ENCODE results near the gene SEC24D.

Gene SEC24D

DNA sequence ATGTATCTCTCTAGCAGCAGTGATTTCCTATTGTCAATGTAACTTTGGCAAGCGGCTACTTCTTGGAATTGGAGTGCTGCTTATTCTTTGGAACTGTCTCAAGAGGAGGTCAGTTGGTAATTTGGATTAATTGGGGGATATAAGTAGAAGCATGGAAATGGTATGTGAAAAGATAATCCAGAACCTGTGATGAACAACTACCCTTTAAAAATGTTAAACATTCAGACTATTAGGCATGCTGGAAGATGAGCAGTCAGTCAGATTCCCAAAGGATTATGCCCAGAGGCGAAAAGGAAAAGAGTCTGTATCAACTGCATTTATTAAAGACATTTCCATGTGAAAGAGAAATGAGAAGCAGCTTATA lies 62.5 kb downstream of the SEC24D start:
- no peak for DNase-seq (ENCODE audit: low spot score)

DNA sequence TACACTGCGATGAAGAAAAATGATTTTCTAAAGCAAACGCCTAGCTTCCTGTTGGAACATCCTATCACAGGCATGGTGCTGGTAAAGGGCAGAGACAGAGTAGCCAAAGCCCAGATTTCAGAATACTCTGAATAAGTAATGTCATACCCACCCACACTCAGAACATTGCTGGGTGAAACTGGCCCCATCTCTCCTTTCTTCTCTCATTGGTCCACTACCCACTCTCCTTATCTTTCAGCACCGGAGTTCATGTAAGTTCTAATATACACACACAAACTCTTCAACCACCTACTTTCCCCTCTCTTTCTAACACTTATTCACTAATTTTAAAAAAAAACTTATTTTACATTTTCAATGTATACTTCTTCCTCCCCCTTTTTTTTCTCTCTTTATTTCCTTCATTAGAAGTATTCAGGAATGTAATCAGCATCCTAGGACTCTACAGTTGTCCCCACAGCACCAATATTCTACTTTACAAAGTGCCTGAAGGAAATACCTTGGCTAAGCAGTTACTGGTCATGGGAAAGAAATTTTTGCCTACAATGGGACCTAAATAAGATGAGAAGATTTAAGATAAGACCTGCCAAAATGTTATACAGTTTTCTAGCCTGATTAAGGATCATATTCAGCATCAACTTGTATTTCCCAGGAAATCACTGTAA lies 63.0 kb downstream of the SEC24D start:
- DNase-seq (ENCODE audit: low spot score): no peak

DNA sequence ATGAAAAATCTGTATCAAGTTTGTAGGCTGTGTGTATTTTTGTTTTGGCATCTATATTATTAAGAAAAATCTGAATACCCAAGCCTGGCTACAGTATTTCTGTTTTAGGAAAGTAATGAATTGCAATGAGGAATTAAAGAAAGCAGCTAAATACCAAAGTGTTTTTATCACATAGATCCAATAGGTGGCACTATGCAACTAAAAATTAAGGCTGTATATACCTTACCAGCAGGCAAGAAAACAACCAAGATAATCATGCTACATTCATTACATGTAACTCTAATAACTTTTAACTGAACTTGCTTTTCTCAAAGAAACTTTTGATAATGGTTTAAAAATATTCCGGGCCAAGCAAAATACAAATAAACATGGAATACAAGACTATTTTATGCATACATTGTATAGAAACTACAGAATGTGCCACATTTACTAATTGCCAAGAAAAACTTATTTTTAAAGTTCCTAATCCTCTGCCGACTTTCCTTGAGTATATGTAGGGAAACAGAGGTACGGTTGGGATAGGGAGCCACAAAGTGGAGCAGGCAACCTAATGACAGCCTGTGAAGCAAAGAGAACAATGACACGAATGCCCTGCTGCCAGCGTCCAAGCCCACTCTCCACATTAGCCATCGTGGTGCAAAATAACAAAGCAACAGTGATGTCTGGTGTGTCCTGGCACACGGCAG lies 63.7 kb downstream of the SEC24D start:
- DNase-seq (ENCODE audit: low spot score): no peak

DNA sequence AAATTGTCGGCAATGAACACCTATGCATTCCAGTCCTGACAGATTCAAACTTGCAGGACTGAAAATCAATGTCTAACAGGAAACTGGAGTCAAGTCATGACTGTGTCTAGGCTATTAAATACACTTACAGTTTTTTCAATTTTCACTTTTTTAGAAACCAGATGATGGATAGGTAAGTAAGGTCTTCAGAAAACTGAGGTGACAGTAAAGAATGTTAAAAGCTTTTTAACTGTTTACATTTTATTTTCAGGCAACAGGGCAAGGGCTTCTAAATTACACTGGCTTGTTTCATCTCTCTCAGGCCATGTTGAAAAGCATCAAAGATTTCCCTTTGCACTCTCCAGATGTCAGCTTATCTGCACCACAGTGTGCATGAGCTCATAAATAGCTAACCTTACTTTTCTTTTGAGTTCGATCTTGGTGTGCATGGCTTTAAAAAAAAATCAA lies 65.2 kb downstream of the SEC24D start:
- no peak for DNase-seq (ENCODE audit: low spot score)

DNA sequence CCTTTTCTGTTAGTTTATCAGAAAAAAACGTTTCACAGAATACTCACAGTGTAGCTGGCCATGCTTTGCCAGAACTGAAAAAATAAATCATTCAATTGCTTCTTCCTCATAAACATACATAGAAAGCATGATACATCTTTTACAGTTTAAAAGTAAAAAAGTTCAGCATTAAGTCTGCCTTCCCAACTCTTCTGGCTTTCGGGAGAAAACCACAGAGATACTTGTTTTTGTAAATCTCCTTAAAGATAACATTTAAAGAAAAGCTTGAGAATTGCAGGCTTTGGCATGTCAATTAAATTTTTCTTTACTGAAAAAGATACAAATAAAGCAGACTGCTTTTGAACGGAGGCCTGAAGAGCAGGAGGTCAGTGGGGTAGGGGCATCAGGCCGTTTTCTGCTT lies 66.8 kb downstream of the SEC24D start:
- DNase-seq (ENCODE audit: low spot score): no peak

DNA sequence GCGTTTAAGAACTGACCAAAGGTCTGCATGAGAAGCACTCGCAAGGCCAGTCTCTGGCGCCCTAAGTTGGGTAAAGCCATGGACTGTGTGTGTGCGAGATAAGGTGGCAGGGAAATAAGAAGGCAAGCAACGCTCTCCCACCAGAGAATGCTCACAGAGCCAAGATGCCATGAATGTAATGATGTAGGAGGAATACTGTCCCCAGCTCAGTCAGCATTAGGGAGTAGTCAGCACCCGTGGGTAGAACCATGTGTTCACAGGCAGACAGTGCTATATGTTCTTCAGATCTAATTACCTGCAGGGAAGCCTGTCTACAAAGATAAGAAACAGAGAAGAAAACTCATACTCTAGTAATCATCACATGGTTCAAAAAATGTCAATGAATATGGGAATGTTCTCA lies 68.8 kb downstream of the SEC24D start:
- DNase-seq (ENCODE audit: low spot score): no peak

DNA sequence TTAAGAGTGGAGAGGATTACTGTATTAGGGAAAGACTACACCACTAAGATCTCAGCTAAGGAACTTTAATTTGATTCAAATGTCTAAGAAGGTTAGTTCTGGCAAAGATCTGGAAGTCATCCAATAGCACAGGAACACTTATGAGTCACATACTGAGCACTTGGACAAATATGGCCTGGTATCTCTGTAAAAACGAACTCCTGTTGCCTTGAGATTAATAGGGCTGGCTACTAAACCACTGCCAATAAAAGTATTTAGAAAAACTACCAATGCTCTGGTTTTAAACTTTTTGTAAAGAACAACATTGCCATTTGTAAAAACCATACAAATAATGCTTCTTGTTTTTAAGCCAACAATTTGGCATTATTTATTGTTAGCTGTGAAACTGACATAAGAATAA lies 70.5 kb downstream of the SEC24D start:
- DNase-seq (ENCODE audit: low spot score): no peak

DNA sequence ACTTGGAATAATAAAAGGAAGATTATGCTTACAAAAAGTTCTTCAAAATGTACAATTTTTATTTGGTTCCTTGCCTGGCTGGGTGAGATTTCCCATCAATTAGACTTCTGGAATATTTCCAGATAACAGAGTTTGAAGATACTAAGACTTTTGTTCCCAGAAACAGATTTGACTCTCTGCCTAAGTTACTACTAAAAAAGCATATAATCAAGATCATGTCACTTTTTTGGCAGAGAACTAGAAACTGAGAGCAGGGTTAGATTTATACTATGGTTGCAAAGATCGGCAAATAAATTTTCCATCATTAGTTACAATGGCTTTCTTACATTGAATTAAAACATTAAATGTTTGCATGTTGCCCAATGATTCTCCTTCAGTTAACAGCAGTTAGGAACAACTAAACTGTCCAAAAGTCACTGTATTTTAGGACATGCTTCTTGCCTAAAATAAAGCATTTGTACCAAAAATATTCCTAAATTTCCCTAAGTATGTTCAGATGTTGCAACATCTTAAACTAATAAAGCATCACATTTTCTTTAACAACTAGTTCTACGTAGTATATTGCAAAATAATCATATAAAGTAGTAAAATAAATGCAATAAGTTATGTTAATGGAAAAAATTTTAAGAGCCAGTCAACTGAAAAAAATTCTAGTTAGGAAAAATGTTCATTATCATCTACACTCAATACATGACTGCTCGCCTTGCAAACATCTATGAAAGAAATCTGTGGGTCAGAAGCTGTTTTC lies 73.0 kb downstream of the SEC24D start:
- DNase-seq (ENCODE audit: low spot score): no peak

DNA sequence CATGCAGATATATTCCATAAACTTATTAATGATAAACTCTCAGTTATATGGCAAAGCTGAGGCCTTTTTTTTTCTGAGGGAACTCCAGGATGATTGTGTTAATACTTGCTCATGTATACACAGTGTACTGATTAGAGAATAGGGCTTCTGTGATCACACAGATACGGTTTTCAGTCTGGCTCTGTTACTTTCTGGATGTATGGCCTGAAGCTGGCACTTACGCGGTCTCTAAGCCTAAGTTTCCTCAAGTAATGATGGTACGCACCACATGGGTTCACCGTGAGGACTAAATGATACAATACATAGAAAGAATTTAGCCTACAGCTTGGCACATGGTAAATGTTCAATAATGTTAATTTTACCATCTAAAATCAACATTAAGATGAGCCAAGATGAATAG lies 73.8 kb downstream of the SEC24D start:
- DNase-seq (ENCODE audit: low spot score): no peak

DNA sequence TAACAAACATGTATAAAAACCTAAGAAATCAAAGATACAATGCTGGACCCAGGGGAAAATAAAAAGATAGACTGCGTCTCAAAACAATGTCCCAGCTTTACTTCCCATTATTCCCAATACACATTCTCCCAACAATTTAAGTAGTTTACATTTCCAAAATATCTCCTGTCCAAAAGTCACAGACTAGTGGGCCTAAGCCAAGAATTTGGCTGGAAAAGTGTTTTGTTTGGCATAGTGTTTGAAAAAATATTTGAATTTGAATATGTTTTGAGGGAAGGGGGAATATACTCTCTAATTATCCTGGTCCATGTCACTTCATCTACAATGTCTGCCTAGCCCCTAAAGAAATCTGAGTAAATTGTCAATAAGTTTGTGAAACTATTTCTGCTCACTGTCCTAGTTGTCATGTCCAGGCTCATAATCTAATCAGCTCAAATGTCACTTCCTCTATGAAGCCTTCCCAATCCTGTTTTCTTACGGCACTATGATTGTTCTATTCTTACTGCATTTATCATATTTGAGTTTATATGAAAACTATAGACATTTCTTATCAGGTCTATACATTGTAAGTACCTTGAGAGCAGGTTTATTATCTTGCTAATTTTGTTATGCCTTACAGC lies 74.4 kb downstream of the SEC24D start:
- no peak for DNase-seq (ENCODE audit: low spot score)

DNA sequence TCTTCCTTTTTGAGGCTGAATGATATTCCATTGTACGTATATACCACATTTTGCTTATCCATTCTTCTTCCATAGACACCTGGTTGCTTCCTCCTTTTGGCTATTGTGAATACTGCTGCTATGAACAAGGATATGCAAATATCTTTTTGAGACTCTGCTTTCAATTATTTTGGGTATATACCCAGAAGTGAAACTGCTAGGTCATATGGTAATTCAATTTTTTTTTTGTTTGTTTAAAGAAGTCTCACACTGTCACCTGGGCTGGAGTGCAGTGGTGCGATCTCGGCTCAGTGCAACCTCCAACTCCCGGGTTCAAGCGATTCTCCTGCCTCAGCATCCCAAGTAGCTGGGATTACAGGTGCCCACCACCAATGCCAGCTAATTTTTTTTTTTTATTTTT lies 75.4 kb downstream of the SEC24D start:
- no peak for DNase-seq (ENCODE audit: low spot score)

DNA sequence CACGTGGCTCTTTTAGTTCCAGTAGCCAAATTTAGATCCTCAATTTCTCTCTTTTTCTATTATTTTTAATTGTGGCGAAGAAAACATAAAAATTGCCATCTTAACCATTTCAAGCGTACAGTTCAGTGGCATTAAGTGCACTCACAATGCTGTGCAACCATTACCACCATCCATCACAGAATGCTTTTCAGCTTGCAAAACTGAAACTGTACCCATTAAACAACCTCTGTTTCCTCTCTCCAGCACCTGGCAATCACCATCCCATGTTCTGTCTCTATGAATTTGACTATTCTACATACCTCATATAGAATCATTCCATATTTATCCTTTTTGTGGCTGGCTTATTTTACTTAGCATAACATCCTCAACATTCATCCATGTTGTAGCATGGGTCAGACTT lies 75.8 kb downstream of the SEC24D start:
- DNase-seq (ENCODE audit: low spot score): no peak

DNA sequence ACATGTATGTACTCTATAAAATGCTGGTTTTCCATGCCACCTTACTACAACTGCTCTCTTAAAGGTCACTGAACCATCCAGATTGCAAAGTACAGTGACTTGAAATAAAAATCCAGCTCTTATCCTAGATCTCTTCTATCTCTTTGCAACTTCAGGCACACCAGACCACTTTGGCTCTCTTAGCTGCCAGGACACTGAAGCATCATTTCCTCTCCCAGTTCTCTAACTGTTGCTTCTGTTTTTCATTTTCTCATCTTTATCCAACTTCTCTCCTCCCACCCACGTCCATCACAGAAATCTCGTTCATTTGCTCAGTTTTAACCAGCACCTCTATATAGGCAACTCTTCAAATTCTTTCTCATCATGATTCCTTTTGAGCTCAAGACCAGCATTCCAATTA lies 76.4 kb downstream of the SEC24D start:
- no peak for DNase-seq (ENCODE audit: low spot score)

DNA sequence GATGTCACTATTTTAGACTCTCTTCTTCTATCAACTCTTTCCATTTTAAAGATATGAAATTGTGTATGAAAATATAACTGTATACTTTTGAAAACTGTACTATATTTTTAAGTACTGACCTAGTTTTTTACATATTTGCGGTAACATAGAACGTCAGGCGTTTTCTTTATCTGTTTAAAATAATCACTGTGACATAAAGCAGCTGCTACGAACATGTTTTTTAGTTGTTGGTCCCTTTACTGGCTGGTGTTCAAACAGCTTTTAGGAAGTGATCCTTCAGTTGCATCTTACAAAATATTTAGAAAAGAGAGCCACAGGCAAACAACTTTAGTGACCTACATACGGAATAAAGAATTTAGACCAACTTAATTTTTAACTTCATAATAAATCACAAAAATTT lies 77.6 kb downstream of the SEC24D start:
- no peak for DNase-seq (ENCODE audit: low spot score)

DNA sequence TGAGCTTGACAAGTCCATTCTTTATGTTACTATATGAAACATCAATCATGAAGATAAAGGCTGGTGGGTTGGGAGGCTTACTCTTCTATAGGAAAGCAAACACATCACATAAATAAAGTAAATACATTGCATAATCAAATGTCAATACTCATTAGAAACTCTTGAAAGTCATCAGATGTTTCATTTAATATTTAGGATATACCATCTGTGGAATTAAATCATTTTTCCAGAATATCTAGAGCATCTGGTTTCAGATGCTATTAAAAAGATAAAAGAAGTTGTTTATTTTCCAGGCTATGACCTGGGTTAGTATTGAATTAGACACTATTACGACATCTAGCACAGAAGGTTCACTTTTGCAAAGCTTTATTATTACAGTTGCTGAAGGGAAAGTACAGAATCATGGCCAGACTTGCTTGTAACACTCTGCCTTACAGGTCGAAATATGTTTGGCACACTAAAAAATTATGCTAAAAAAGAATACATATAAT lies 78.1 kb downstream of the SEC24D start:
- no peak for DNase-seq (ENCODE audit: low spot score)

DNA sequence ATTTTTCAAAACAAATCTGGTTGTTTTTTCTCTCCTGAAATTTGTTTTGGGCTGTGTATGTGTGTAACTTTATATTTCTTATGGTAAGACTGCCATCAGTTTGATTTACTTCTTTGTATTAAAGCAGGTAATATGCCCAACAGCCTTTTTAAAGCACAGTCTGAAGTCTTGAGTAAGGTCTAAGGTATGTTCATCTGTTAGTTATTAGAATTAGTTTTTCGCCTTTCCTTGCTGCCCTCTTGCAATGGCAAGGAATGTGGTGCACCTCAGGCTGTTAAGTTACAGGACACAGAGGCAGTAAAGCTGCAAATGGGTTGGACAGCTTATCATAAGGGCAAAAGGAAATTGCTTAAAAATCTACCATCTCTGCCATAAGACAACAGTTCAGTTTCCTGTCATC lies 79.0 kb downstream of the SEC24D start:
- no peak for DNase-seq (ENCODE audit: low spot score)

DNA sequence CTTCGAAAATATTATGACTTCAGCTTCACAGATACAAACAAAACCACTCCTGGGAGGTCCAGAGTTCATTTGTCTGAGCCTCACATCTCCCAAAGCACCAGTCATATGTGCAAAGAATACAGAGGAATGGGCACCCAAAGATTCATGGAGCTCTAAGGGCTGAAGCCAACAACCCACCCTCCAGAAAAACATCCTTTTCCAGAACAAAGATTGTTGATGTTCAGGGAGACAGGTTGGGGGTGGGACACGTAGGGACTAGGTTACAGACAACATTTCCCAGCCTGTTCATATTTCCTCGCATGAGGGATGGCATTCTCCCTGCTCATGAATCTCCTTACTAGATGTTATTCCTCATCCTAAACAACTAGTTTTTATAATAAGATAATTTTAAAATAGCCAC lies 79.5 kb downstream of the SEC24D start:
- DNase-seq (ENCODE audit: low spot score): no peak

DNA sequence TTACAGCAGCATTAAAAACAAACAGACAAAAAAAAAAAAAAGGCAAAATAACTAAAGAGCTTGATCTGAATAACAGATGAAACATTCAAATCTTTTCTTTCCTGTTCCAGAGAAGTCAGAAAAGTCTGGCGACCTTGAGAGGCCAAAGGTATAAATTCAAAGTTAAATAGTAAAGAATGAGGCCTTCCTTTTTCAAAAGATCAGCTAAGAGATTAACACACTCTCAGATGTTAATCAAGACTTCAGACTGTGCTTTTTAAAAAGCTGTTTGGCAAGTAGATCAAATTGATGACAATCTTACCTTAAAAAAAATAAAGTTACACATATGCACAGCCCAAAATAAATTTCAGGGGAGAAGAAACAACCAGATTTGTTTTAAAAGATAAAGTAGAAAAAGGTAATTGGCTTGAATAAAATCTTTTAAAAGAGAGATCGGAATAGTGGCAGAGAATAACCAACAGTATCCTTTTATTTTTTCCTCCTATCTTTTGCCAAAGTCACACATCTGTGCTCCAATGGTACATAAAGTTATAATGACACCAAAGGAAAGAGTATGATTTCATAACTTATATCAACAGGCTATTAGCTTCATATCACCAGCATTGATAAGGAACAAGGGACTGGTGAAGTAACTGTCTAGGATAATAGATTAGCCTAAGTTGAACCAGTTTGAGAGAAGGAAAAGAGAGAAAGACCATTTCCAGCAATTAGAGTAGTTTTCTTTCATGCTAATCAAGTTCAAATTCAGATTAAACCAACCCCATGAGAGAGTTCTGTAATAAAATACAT lies 80.3 kb downstream of the SEC24D start:
- DNase-seq (ENCODE audit: low spot score): no peak

DNA sequence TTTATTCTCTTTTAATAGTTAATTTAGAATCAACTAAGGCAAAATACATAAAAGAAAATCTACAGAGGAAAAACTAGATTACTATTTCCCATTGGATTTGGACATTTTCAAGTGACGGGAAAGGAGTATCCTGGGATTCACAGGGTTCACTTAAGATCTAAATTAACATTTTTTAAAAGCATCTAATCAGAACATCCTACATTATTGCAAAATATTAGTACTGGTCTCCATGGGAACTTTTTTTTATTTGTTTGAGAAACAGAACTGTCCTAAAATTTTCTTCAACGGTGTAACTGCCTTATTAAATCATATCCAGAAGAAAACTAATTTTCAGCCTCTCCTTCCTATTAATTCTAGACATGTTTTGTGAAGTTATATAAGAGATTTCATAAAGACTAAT lies 81.0 kb downstream of the SEC24D start:
- no peak for DNase-seq (ENCODE audit: low spot score)

DNA sequence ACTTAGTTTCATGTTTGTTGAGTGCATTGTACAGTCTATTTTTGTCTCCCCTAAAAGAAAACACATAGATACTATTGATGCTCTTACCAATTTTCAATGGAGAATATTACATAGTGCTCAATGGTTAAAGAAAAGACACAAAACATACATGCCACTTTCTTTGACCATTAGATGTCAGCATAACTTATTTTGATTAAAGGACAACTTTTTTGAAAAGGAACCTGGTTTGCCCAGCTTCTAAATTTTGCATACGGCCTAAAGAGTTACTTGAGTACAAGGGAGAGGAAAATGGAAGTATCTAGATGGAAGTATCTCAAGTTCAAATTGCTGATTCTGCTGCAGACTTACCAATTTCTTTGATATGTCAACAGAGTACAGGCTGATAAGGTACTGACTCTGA lies 82.2 kb downstream of the SEC24D start:
- DNase-seq (ENCODE audit: low spot score): no peak

DNA sequence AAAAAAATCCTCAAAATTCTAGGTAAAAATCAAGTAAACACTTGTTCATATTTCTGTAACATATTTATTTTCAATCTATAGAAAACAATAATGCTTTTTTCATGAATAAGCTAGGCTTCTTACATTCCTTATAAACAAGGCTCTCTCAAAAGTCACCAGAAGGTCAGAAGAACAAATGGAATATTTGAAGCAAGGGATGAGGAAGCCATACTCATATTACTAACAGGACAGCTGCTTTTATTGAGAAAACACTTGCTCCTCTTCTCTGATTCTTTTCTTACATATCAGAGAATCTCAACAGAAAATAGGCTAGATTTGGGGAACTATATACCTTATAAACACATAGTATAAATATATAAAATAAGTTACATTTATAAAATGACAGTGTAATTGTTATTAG lies 82.8 kb downstream of the SEC24D start:
- no peak for DNase-seq (ENCODE audit: low spot score)

DNA sequence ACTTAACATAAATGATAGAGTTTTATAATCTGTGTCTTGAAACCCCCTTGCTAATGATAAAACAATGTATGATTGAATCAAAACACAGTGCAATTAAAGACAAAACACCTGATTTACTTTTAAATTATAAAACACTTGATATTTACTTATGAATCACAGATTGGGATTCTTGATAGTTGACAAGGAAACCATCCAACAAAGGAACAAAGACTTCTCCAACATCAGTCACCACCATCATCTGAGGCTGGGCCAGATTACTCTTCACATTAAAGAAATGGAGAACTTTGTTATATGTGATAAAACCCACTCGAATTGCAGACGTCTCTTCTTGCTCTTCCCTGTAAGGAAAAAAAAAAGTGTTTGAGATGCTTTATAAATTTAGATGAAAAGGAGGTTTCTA lies 83.4 kb downstream of the SEC24D start:
- DNase-seq (ENCODE audit: low spot score): no peak

Data from ecto neural progenitor cell (in vitro differentiated cells).